ENCODE data around the gene PCDHGA1.

DNA sequence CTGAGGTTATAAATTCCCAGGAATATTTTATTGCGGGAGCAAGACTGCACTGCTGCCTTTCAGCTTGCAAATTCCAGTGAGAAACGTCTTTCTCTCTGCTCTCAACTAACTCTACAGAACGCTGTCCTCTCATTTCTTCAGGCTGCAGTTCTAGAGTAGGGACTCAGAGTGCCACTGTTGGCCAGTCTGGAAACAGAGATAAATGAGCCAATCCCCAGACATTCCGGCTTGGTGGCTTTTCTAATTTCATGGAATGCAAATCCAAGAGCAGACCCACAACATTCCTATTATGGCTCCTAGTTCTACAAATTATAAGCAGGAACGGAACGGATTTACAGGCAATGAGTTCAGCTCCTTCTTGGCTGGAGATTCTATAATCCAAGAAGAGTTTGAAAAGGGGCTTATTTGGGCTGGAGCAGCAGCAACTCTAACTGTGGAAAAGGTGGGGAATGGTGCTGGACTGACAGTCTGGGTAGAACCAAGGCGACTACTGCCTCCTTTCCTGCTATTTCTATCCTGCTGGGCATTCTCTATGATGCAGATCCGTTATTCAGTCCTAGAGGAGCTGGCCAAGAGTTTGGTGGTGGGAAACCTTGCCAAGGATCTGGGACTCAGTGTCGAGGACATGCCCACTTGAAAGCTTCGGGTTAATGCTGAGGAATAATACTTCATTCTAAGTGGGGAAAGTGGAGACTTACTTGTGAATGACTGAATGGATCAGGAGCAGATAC is 109.3 kb downstream of the PCDHGA1 start:
- TF ChIP-seq POLR2A (IDR thresholded peaks at IDR 0.05; ENCODE audit: low read length), result no peak
- TF ChIP-seq, protein P1, sequence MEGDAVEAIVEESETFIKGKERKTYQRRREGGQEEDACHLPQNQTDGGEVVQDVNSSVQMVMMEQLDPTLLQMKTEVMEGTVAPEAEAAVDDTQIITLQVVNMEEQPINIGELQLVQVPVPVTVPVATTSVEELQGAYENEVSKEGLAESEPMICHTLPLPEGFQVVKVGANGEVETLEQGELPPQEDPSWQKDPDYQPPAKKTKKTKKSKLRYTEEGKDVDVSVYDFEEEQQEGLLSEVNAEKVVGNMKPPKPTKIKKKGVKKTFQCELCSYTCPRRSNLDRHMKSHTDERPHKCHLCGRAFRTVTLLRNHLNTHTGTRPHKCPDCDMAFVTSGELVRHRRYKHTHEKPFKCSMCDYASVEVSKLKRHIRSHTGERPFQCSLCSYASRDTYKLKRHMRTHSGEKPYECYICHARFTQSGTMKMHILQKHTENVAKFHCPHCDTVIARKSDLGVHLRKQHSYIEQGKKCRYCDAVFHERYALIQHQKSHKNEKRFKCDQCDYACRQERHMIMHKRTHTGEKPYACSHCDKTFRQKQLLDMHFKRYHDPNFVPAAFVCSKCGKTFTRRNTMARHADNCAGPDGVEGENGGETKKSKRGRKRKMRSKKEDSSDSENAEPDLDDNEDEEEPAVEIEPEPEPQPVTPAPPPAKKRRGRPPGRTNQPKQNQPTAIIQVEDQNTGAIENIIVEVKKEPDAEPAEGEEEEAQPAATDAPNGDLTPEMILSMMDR (IDR thresholded peaks at IDR 0.05), result no peak
- no peak for TF ChIP-seq HDAC2 (IDR thresholded peaks at IDR 0.05)
- no peak for TF ChIP-seq EHMT2 (IDR thresholded peaks at IDR 0.05; ENCODE audit: low read depth)
